Adrenal gland (tissue), 12 donors: ENCODE measurements around the gene MTFR1L. TPM values are rescaled to one million over a fixed set of nuclear protein-coding genes. Genes with fewer than 3 reads are reported as not detected.

Experiments used
- DNase-seq, 7 donors: peaks; one replicate each; pipeline ENCODE4 v3.0.0-alpha.2; 2019 to 2020
- H3K27ac ChIP-seq, 5 donors: fragments of 200-600 bp; sonication (generic) in 4 of 5; 1 replicate in 3 of 5; 2 replicates in 2 of 5; pipeline versions ENCODE4 v1.5.1 to v1.8.0; 2016 to 2020; ENCODE audit warnings: mild to moderate bottlenecking in 1 of 5
- H3K27me3 ChIP-seq: fragments of 200-600 bp; 2 replicates; pipeline ENCODE4 v1.8.0; 2021
- H3K36me3 ChIP-seq, 2 donors: fragments of 200-600 bp; replicated peaks in 1 of 2; 1 replicate in 1 of 2; 2 replicates in 1 of 2; pipeline versions ENCODE4 v1.5.1 to v1.8.0; 2018 to 2022
- H3K4me1 ChIP-seq, 2 donors: fragments of 200-600 bp; replicated peaks in 1 of 2; 1 replicate in 1 of 2; 2 replicates in 1 of 2; pipeline versions ENCODE4 v1.5.1 to v1.8.0; 2018 to 2021
- H3K4me3 ChIP-seq, 4 donors: fragments of 200-600 bp; sonication (generic) in 3 of 4; one replicate each; pipeline ENCODE4 v1.5.1; 2016 to 2018
- H3K9me3 ChIP-seq, 3 donors: fragments of 200-600 bp; sonication (generic) in 1 of 3; replicated peaks in 1 of 3; 1 replicate in 2 of 3; 2 replicates in 1 of 3; pipeline versions ENCODE4 v1.5.1 to v1.8.0; 2016 to 2021
- CTCF ChIP-seq, 6 experiments: fragments of 450-650 bp in 4 of 6; fragments of 200-600 bp in 2 of 6; sonication (generic) in 1 of 6; IDR thresholded peaks; 1 replicate in 5 of 6; 2 replicates in 1 of 6; pipeline versions ENCODE4 v1.5.1 to v1.8.0; 2016 to 2021; ENCODE audit warnings: antibody characterized with exemption in 6 of 6, mild to moderate bottlenecking in 2 of 6, moderate library complexity in 1 of 6
- POLR2A ChIP-seq, 2 donors: fragments of 450-650 bp; IDR thresholded peaks; one replicate each; pipeline ENCODE4 v1.6.1; 2017; ENCODE audit warnings: antibody characterized with exemption in 2 of 2, mild to moderate bottlenecking in 2 of 2, moderate library complexity in 1 of 2
- WGBS, 4 donors: extraction: QIAGEN DNeasy Blood & Tissue Kit in 2 of 4; methylation state at CpG; one replicate each; pipeline versions ENCODE4 v1.1.5 to v1.1.7; 2013 to 2017; 5-methylcytosine and 5-hydroxymethylcytosine counted together
- intact Hi-C, 2 donors: fragments of 100-400 bp; cut with DNase I; formaldehyde crosslinking; loops; one replicate each; pipeline versions ENCODE4 v1.14.1 to v1.15.0; 2022 to 2023
- polyA plus RNA-seq, 3 donors: library from polyadenylated mRNA; stranded (reverse); fragments of 200-250 nt in 2 of 3; fragments of 350-450 nt in 1 of 3; fragmentation: Illumina TruSeq in 1 of 3; extraction: RNeasy Lipid Tissue Mini Kit (QIAGEN cat#74804) in 1 of 3; gene quantifications; one replicate each; pipeline ENCODE4 v1.2.3, GENCODE V29; 2013 to 2014
- total RNA-seq, 9 donors: library from RNA; depleted of rRNA in 4 of 9; stranded (reverse); fragments of >200 nt in 4 of 9; fragments of 120-200 nt in 1 of 9; fragmentation: NEBNext Ultra II Directional in 1 of 9; extraction: Animal tissue kit (Norgen Biotek cat#: 25700) in 1 of 9; gene quantifications; one replicate each; pipeline versions ENCODE4 v1.1.0 to v1.2.4, GENCODE V29; 2013 to 2023
- donor health status: healthy with polysubstance abuse.
- donor health status: Bipolar disorder and iron deficiency.
- donor health status: DM: yes; HTN: yes; CAD: no.
- donor health status: DM: no; HTN: no; CAD: no.
- donor health status: DM: no; HTN: no; CAD: no.
- donor health status: DM: yes; HTN: yes; CAD: no.

Gene MTFR1L
- total and polyA plus RNA-seq, 12 donors, result 116 to 298 (median 192) TPM

GRCh38 chr1:25780318-25781129, 39.2 kb upstream of the MTFR1L start:
- no peak for DNase-seq
- Histone ChIP-seq H3K36me3 (peaks cover 0 to 4% of the 10 kb centered on the region in 2 donors), H3K9me3 (no peaks in the 10 kb centered on the region), H3K27me3 (no peaks in the 10 kb centered on the region), H3K4me1 (no peaks in the 10 kb centered on the region), H3K27ac (peak overlapping the region in 1 of 5 donors; percentile 29), H3K4me3 (no peak overlapping the region)
- WGBS, 4 donors, result 83 to 91% (median 89%) methylated on average over 11 to 14 of the region's 14 CpGs
- intact Hi-C loops, result no loop called here
- TF ChIP-seq CTCF (IDR thresholded peaks at IDR 0.05), result no peak
- TF ChIP-seq POLR2A (IDR thresholded peaks at IDR 0.05), result no peak

GRCh38 chr1:25781130-25781433, 38.7 kb upstream of the MTFR1L start:
- Histone ChIP-seq H3K4me3 (no peak overlapping the region), H3K36me3 (no peaks in the 10 kb centered on the region), H3K9me3 (no peaks in the 10 kb centered on the region), H3K27me3 (no peaks in the 10 kb centered on the region), H3K27ac (peak overlapping the region in 1 of 5 donors; percentile 29), H3K4me1 (no peaks in the 10 kb centered on the region)
- 68 to 100% (median 86%) methylated on average over 1 to 3 of the region's 3 CpGs for WGBS, 4 donors
- TF ChIP-seq CTCF (IDR thresholded peaks at IDR 0.05), result no peak
- no peak for TF ChIP-seq POLR2A (IDR thresholded peaks at IDR 0.05)
- no peak for DNase-seq
- intact Hi-C loops, result no loop called here

- TF ChIP-seq POLR2A (IDR thresholded peaks at IDR 0.05), result no peak
- TF ChIP-seq CTCF (IDR thresholded peaks at IDR 0.05), result no peak
- Histone ChIP-seq H3K27me3 (no peaks in the 10 kb centered on the region), H3K36me3 (no peaks in the 10 kb centered on the region), H3K4me3 (no peak overlapping the region), H3K4me1 (peaks cover 0 to 10% of the 10 kb centered on the region in 2 donors), H3K9me3 (no peaks in the 10 kb centered on the region), H3K27ac (no peak overlapping the region)
- no peak for DNase-seq
- intact Hi-C loops, result no loop called here
- WGBS, 4 donors, result 84 to 91% (median 89%) methylated on average over 13 to 18 of the region's 18 CpGs
Observed at GRCh38 chr1:25782608-25783201, 37.0 kb upstream of the MTFR1L start.

- no peak overlapping the region for H3K4me3 ChIP-seq
- no peaks in the 10 kb centered on the region for H3K36me3 ChIP-seq
- peaks cover 0 to 11% of the 10 kb centered on the region in 2 donors for H3K4me1 ChIP-seq
- DNase-seq, result peak in 1 of 7 donors; percentile 44
- no peaks in the 10 kb centered on the region for H3K9me3 ChIP-seq
- H3K27me3 ChIP-seq, result no peaks in the 10 kb centered on the region
- no peak overlapping the region for H3K27ac ChIP-seq
- WGBS, 4 donors, result 58 to 71% (median 66%) methylated on average over 9 of the region's 9 CpGs
- no peak for TF ChIP-seq POLR2A (IDR thresholded peaks at IDR 0.05)
- TF ChIP-seq CTCF (IDR thresholded peaks at IDR 0.05), result no peak
- intact Hi-C loops, result no loop called here
Observed at GRCh38 chr1:25784575-25785051, 35.1 kb upstream of the MTFR1L start.
